Keratinocyte (primary cell): ENCODE measurements around the gene WLS. TPM values are rescaled to one million over a fixed set of nuclear protein-coding genes. Genes with fewer than 3 reads are reported as not detected.

ENCODE experiments used
- DNase-seq: peaks from one replicate; pipeline ENCODE4 v3.0.0-alpha.2; 2011; ENCODE audit warnings: low read depth, missing footprints, low spot score
- FAIRE-seq: peaks from 2 replicates; lab custom pipeline; 2011; peaks lifted over from hg19 to GRCh38; lab: Jason Lieb, UNC
- H2AFZ ChIP-seq: 2 replicates; pipeline ENCODE4 v1.6.0; 2012; ENCODE audit warnings: low read length, control low read depth, inconsistent platforms; ENCODE audit not compliant: control insufficient read depth
- H3K27ac ChIP-seq: 2 replicates; pipeline ENCODE4 v1.5.1; 2011; ENCODE audit warnings: low read length; ENCODE audit not compliant: control insufficient read depth, insufficient read depth
- H3K27me3 ChIP-seq: 3 replicates; pipeline ENCODE4 v1.6.0; 2011; ENCODE audit warnings: low read length; ENCODE audit not compliant: control insufficient read depth, insufficient read depth; ENCODE audit errors: extremely low read depth
- H3K36me3 ChIP-seq, 2 experiments: 2 replicates in 1 of 2; 3 replicates in 1 of 2; pipeline ENCODE4 v1.5.1; 2011; ENCODE audit warnings: low read length in 2 of 2, mild to moderate bottlenecking in 1 of 2; ENCODE audit not compliant: control insufficient read depth in 2 of 2, insufficient read depth in 2 of 2; ENCODE audit errors: extremely low read depth in 1 of 2
- H3K4me1 ChIP-seq: 3 replicates; pipeline ENCODE4 v1.5.1; 2011; ENCODE audit warnings: low read length; ENCODE audit not compliant: control insufficient read depth, insufficient read depth; ENCODE audit errors: extremely low read depth
- H3K4me2 ChIP-seq: 3 replicates; pipeline ENCODE4 v1.6.0; 2011; ENCODE audit warnings: low read depth, low read length; ENCODE audit not compliant: control insufficient read depth, insufficient read depth; ENCODE audit errors: extremely low read depth
- H3K4me3 ChIP-seq, 3 experiments: fragments of 200-600 bp in 1 of 3; sonication (generic) in 1 of 3; 2 replicates in 2 of 3; 3 replicates in 1 of 3; pipeline ENCODE4 v1.5.1; 2011 to 2016; ENCODE audit warnings: low read length in 3 of 3, mild to moderate bottlenecking in 3 of 3, control low read depth in 2 of 3, inconsistent platforms in 1 of 3, low read depth in 1 of 3, mixed read lengths in 1 of 3, mixed run types in 1 of 3, moderate library complexity in 1 of 3; ENCODE audit not compliant: control insufficient read depth in 2 of 3, insufficient read depth in 2 of 3; ENCODE audit errors: extremely low read depth in 1 of 3
- H3K79me2 ChIP-seq: 2 replicates; pipeline ENCODE4 v1.6.0; 2012; ENCODE audit warnings: low read length; ENCODE audit not compliant: control insufficient read depth, insufficient read depth
- H3K9ac ChIP-seq: 3 replicates; pipeline ENCODE4 v1.6.0; 2011; ENCODE audit warnings: low read length; ENCODE audit not compliant: control insufficient read depth, insufficient read depth; ENCODE audit errors: extremely low read depth
- H3K9me1 ChIP-seq: 3 replicates; pipeline ENCODE4 v1.6.0; 2011; ENCODE audit warnings: low read length; ENCODE audit not compliant: control insufficient read depth, insufficient read depth; ENCODE audit errors: extremely low read depth
- H3K9me3 ChIP-seq: 2 replicates; pipeline ENCODE4 v1.5.1; 2012; ENCODE audit warnings: low read depth, low read length; ENCODE audit not compliant: control insufficient read depth
- H4K20me1 ChIP-seq: 3 replicates; pipeline ENCODE4 v1.6.0; 2011; ENCODE audit warnings: low read length; ENCODE audit not compliant: control insufficient read depth, insufficient read depth; ENCODE audit errors: extremely low read depth
- CTCF ChIP-seq, 3 experiments: IDR thresholded peaks in 1 of 3; conservative IDR thresholded peaks in 1 of 3; optimal IDR thresholded peaks in 1 of 3; 2 replicates in 2 of 3; 3 replicates in 1 of 3; pipeline versions ENCODE3 to v1.5.1; 2011; ENCODE audit warnings: low read length in 3 of 3, mild to moderate bottlenecking in 3 of 3, moderate library complexity in 2 of 3, control low read depth in 1 of 3, inconsistent platforms in 1 of 3; ENCODE audit not compliant: insufficient read depth in 2 of 3; ENCODE audit errors: extremely low read depth in 1 of 3
- EZH2 ChIP-seq: IDR thresholded peaks from one replicate; pipeline ENCODE4 v1.6.1; 2012; ENCODE audit warnings: inconsistent platforms, mild to moderate bottlenecking, low read length, moderate library complexity
- dilution Hi-C: fragments of 300-500 bp; cut with MboI; formaldehyde crosslinking; loops from one replicate; pipeline ENCODE4 v1.7.0; 2020; ENCODE audit warnings: low sequenced_read_pairs; ENCODE audit not compliant: extremely low pct_ligation_motif_present
- polyA plus RNA-seq, 5 experiments: library from polyadenylated mRNA; depleted of rRNA in 3 of 5; stranded (reverse) in 3 of 5; stranded (forward) in 1 of 5; unstranded in 1 of 5; fragments of >200 nt; gene quantifications; 1 replicate in 1 of 5; 2 replicates in 3 of 5; 3 replicates in 1 of 5; pipeline versions ENCODE4 v1.2.1 to v1.2.3, GENCODE V29; 2011 to 2012; ENCODE audit warnings: missing spikeins in 2 of 5, low read depth in 1 of 5, low replicate concordance in 1 of 5

Gene WLS
- polyA plus RNA-seq, 1 donor (not counting 4 experiments of a cell fraction or from before 2014, with no cell fraction given), result 92.4 TPM

- FAIRE-seq (no peak), DNase-seq (no peak)
- H3K27me3 ChIP-seq, result no peaks in the 10 kb centered on the region
- H3K36me3 ChIP-seq, result peaks cover 0 to 2% of the 10 kb centered on the region in 2 experiments
- TF ChIP-seq CTCF (optimal IDR thresholded peaks at IDR 0.05 in 1 of 3, IDR thresholded peaks at IDR 0.05 in 1 of 3, conservative IDR thresholded peaks at IDR 0.05 in 1 of 3; ENCODE audit: extremely low read depth in 1 of 3, insufficient read depth in 2 of 3, low read length in 3 of 3), result no peak
- TF ChIP-seq EZH2, result no peak
- H3K4me3 ChIP-seq, result no peak overlapping the region
- H2AFZ ChIP-seq, result no peak overlapping the region
- H3K4me1 ChIP-seq, result peaks cover 56% of the 10 kb centered on the region
- dilution Hi-C loops, result no loop called here
- no peak overlapping the region for H3K9ac ChIP-seq
- H4K20me1 ChIP-seq, result no peaks in the 10 kb centered on the region
- no peaks in the 10 kb centered on the region for H3K9me3 ChIP-seq
- peak overlapping the region; percentile 57 for H3K27ac ChIP-seq
- H3K4me2 ChIP-seq, result peak overlapping the region; percentile 55
- no peaks in the 10 kb centered on the region for H3K9me1 ChIP-seq
- H3K79me2 ChIP-seq, result peaks cover 63% of the 10 kb centered on the region
Observed at GRCh38 chr1:68227598-68227997, 4.7 kb downstream of the WLS start.

GRCh38 chr1:68225781-68226180 is 6.5 kb downstream of the WLS start:
- Histone ChIP-seq H3K4me1 (peaks cover 67% of the 10 kb centered on the region), H3K36me3 (peaks cover 0 to 2% of the 10 kb centered on the region in 2 experiments), H3K9me3 (no peaks in the 10 kb centered on the region), H3K27ac (peak overlapping the region; percentile 38), H2AFZ (no peak overlapping the region), H3K4me2 (peak overlapping the region; percentile 63), H3K9me1 (no peaks in the 10 kb centered on the region), H3K79me2 (peaks cover 55% of the 10 kb centered on the region), H3K9ac (no peak overlapping the region), H3K4me3 (peak overlapping the region in 1 of 3 experiments; percentile 40), H4K20me1 (no peaks in the 10 kb centered on the region), H3K27me3 (no peaks in the 10 kb centered on the region)
- DNase-seq, result peak; percentile 69
- no peak for TF ChIP-seq EZH2
- dilution Hi-C loops, result no loop called here
- FAIRE-seq, result peak; percentile 98

DNA sequence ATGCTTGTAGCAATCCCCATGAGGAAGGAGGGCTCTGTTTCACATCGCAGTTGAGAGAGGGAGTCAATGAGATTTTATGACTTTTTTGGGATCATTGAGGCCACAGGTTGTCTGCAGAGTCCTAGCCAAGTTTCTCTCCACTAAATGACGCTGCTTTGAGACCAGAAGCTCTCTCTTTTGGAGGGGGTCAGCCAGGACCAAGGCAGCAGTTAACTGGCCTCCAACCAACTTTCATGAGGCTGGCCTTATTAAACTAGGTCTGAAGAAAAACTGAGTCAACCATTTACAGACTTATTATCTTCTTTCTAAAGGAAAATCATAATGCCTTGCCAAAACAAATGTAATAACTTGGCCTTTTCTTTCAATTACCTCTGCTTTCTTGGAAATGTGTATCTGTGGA is 8.6 kb downstream of the WLS start:
- Histone ChIP-seq H3K9me3 (no peaks in the 10 kb centered on the region), H3K4me2 (no peak overlapping the region), H3K4me1 (peaks cover 71% of the 10 kb centered on the region), H3K27ac (no peak overlapping the region), H3K79me2 (peaks cover 49% of the 10 kb centered on the region), H3K4me3 (no peak overlapping the region), H3K36me3 (peaks cover 0 to 2% of the 10 kb centered on the region in 2 experiments), H4K20me1 (no peaks in the 10 kb centered on the region), H3K27me3 (no peaks in the 10 kb centered on the region), H3K9me1 (no peaks in the 10 kb centered on the region), H2AFZ (no peak overlapping the region), H3K9ac (no peak overlapping the region)
- dilution Hi-C loops, result no loop called here
- DNase-seq (no peak), FAIRE-seq (peak; percentile 57)
- TF ChIP-seq CTCF (optimal IDR thresholded peaks at IDR 0.05 in 1 of 3, IDR thresholded peaks at IDR 0.05 in 1 of 3, conservative IDR thresholded peaks at IDR 0.05 in 1 of 3; ENCODE audit: extremely low read depth in 1 of 3, insufficient read depth in 2 of 3, low read length in 3 of 3) (no peak), EZH2 (no peak)
